ENCODE measurements around the gene HUNK.

Gene HUNK

DNA sequence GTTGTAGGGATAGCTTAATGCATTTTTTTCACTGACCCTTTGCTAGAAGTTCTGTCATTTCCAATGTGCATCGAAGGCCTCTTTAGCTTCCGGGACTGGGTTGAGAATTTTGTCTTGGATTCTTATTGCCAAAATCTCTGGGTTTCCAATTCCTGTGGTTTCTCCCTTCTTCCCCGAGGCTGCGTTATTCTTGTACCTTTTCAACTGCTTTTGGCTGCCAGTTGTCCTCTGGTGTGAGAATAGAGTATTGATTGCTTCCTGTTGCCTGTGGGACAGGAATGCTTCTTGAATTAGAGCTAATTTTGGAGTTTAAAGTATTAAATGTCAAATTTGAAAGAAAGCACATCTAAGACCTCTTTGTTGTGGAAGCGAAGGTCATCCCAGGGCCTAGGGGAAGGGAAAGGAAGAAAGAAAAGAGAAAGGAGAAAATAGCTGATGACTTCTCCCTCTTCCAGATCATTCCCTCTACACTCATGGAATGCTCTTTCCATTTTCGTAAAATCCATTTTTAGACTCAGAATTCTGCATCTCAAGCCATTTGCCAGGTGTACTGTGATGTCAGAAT, 21.1 kb downstream of the HUNK start:
- H3K27me3 ChIP-seq (replicated peaks), result no peaks in the 10 kb centered on the region

DNA sequence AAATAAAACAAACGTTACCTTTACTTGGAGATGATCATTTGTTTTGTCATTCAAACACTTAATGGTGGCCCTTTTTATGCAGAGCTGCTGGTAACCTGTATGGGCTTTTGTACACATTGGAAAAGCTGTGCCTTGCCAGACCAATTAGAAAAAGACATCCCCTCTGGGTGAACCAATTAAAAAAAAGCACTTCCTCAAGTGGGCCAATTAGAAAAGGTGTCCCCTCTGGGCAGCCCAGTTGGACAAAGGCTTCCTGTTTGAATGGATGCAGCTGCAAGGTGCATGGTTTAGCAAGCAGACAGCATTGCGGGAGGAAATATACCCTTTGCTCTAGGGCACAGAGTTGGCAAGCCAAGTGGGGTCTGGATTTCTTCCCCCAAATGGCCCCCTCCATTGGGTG, 21.6 kb downstream of the HUNK start:
- Histone ChIP-seq H3K36me3 (replicated peaks) (no peaks in the 10 kb centered on the region), H3K4me3 (ENCODE audit: low read depth, low read length) (no peak overlapping the region), H3K27me3 (replicated peaks) (no peaks in the 10 kb centered on the region), H3K27ac (no peak overlapping the region)
- in situ Hi-C loops (cut with HindIII; ENCODE audit: low pct_ligation_motif_present, low sequenced_read_pairs), result no loop called here
- TF ChIP-seq, protein P1, sequence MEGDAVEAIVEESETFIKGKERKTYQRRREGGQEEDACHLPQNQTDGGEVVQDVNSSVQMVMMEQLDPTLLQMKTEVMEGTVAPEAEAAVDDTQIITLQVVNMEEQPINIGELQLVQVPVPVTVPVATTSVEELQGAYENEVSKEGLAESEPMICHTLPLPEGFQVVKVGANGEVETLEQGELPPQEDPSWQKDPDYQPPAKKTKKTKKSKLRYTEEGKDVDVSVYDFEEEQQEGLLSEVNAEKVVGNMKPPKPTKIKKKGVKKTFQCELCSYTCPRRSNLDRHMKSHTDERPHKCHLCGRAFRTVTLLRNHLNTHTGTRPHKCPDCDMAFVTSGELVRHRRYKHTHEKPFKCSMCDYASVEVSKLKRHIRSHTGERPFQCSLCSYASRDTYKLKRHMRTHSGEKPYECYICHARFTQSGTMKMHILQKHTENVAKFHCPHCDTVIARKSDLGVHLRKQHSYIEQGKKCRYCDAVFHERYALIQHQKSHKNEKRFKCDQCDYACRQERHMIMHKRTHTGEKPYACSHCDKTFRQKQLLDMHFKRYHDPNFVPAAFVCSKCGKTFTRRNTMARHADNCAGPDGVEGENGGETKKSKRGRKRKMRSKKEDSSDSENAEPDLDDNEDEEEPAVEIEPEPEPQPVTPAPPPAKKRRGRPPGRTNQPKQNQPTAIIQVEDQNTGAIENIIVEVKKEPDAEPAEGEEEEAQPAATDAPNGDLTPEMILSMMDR (IDR thresholded peaks at IDR 0.05; ENCODE audit: low read depth, low read length, missing control alignments), result no peak
- DNase-seq, result no peak

More for the DNA sequence above, 21.1 kb downstream of the HUNK start:
- no peak for DNase-seq
- in situ Hi-C loops (cut with HindIII; ENCODE audit: low pct_ligation_motif_present, low sequenced_read_pairs), result no loop called here
- Histone ChIP-seq H3K4me3 (ENCODE audit: low read depth, low read length) (no peak overlapping the region), H3K27ac (no peak overlapping the region), H3K36me3 (replicated peaks) (no peaks in the 10 kb centered on the region)
- TF ChIP-seq, protein P1 (IDR thresholded peaks at IDR 0.05; ENCODE audit: low read depth, low read length, missing control alignments), result no peak

DNA sequence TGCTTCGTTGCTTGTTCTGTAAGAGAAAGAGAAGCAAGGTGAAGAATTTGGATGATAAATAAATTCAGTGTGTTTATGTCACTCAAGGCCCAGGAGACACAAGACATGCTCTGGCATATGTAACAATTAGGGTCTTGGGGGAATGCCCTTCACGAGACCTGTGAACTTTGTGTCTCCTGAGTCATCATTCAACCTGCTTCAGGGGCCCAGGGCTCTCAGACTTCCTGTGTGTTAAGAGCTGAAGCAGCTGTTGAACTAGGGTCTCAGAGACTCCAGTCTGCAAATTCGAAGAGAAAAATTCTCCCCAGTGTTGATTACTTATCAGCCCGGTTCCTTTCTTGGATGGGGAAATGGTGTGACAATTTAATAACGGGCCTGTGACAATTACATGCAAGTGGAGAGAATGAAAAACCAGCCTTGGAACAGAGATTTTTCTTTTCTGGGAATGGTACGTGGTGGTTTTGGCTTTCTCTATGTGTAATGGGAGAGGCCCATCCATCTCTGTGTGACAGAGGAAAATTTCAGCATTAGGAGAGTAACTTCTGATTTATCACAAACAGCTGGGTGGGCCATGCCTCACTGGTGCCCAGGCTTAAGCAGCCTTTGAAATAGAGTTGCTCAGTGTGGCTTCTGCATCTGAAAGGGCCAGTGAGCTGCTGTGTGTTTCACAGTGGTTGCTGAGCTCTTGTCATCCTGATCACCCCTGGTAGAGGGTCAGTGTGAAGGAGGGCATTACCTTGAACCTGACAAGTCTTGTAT, 22.4 kb downstream of the HUNK start:
- DNase-seq, result no peak
- H3K36me3 ChIP-seq (replicated peaks), result no peaks in the 10 kb centered on the region
- in situ Hi-C loops (cut with HindIII; ENCODE audit: low pct_ligation_motif_present, low sequenced_read_pairs), result no loop called here
- no peak overlapping the region for H3K4me3 ChIP-seq (ENCODE audit: low read depth, low read length)
- no peaks in the 10 kb centered on the region for H3K27me3 ChIP-seq (replicated peaks)
- TF ChIP-seq, protein P1 (IDR thresholded peaks at IDR 0.05; ENCODE audit: low read depth, low read length, missing control alignments), result no peak
- no peak overlapping the region for H3K27ac ChIP-seq

DNA sequence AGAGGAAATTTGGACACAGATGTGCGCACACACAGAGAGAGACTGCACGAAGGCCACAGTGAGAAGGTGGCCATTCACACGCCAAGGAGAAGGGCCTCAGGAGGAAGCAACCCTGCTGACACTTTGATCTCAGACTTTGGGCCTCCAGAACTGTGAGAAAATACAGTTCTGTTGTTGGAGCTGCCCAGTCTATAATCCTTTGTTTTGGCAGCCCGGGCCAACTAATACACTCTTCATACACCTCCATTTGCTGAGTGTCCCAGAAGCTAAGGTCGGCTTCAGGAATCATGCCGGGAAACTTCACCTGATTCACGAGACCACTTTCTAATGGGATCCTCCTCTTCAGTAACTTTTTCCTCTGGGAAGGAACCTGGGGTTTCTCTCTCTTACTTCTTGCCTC, 23.2 kb downstream of the HUNK start:
- Histone ChIP-seq H3K36me3 (replicated peaks) (no peaks in the 10 kb centered on the region), H3K27ac (no peak overlapping the region), H3K27me3 (replicated peaks) (no peaks in the 10 kb centered on the region), H3K4me3 (ENCODE audit: low read depth, low read length) (no peak overlapping the region)
- in situ Hi-C loops (cut with HindIII; ENCODE audit: low pct_ligation_motif_present, low sequenced_read_pairs), result no loop called here
- DNase-seq, result no peak
- TF ChIP-seq, protein P1 (IDR thresholded peaks at IDR 0.05; ENCODE audit: low read depth, low read length, missing control alignments), result no peak

DNA sequence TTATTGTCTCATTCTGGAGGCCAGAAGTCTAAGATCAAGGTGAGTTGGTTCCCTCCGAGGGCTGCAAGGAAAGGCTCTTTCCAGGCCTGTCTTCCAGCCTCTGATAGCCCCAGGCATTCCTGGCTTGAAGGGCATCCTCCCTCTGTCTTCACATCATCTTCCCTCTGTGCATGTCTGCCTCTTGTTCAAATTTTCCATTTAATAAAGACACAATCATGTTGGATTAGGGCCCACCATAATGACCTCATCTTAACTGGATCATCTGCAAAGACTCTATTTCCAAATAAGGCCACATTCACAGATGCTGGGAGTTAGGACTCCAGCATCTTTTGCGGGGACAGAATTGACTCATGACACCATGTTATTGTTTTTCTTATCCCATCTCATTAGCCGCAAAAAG, 24.5 kb downstream of the HUNK start:
- no peak overlapping the region for H3K27ac ChIP-seq
- no peaks in the 10 kb centered on the region for H3K36me3 ChIP-seq (replicated peaks)
- TF ChIP-seq, protein P1 (IDR thresholded peaks at IDR 0.05; ENCODE audit: low read depth, low read length, missing control alignments), result no peak
- H3K27me3 ChIP-seq (replicated peaks), result no peaks in the 10 kb centered on the region
- in situ Hi-C loops (cut with HindIII; ENCODE audit: low pct_ligation_motif_present, low sequenced_read_pairs), result no loop called here
- H3K4me3 ChIP-seq (ENCODE audit: low read depth, low read length), result no peak overlapping the region
- no peak for DNase-seq

Data from brain microvascular endothelial cell (primary cell).